Measurements from ENCODE around the gene PDCD6IP. TPM values are rescaled to one million over a fixed set of nuclear protein-coding genes. Genes with fewer than 3 reads are reported as not detected.

The PDCD6IP gene
- total RNA-seq, 2 donors from 2014 or later: 51.0 to 62.1 TPM

- DNase-seq (ENCODE audit: low spot score): no peak
- Histone ChIP-seq H3K4me1 (no peaks in the 10 kb centered on the region), H3K36me3 (peaks cover 24% of the 10 kb centered on the region), H3K4me3 (no peak overlapping the region), H3K27me3 (no peaks in the 10 kb centered on the region), H3K27ac (no peak overlapping the region), H3K9me3 (no peaks in the 10 kb centered on the region)
- no peak for TF ChIP-seq CTCF (IDR thresholded peaks at IDR 0.05)
Observed at GRCh38 chr3:33869977-33870376, 71.5 kb downstream of the PDCD6IP start.

GRCh38 chr3:33874815-33875214 lies 76.4 kb downstream of the PDCD6IP start:
- no peaks in the 10 kb centered on the region for H3K36me3 ChIP-seq
- H3K4me1 ChIP-seq: no peaks in the 10 kb centered on the region
- H3K9me3 ChIP-seq: no peaks in the 10 kb centered on the region
- no peak overlapping the region for H3K27ac ChIP-seq
- H3K4me3 ChIP-seq: no peak overlapping the region
- no peaks in the 10 kb centered on the region for H3K27me3 ChIP-seq
- DNase-seq (ENCODE audit: low spot score): no peak
- TF ChIP-seq CTCF (IDR thresholded peaks at IDR 0.05): no peak

- Histone ChIP-seq H3K27ac (no peak overlapping the region), H3K27me3 (no peaks in the 10 kb centered on the region), H3K9me3 (no peaks in the 10 kb centered on the region), H3K36me3 (no peaks in the 10 kb centered on the region), H3K4me1 (no peaks in the 10 kb centered on the region), H3K4me3 (no peak overlapping the region)
- TF ChIP-seq CTCF (IDR thresholded peaks at IDR 0.05): no peak
- DNase-seq (ENCODE audit: low spot score): no peak
Observed at GRCh38 chr3:33875680-33876079, 77.2 kb downstream of the PDCD6IP start.

GRCh38 chr3:33877187-33877586 lies 78.8 kb downstream of the PDCD6IP start:
- DNase-seq (ENCODE audit: low spot score): no peak
- H3K9me3 ChIP-seq: no peaks in the 10 kb centered on the region
- no peaks in the 10 kb centered on the region for H3K27me3 ChIP-seq
- H3K36me3 ChIP-seq: no peaks in the 10 kb centered on the region
- H3K4me1 ChIP-seq: no peaks in the 10 kb centered on the region
- no peak for TF ChIP-seq CTCF (IDR thresholded peaks at IDR 0.05)
- H3K27ac ChIP-seq: no peak overlapping the region
- H3K4me3 ChIP-seq: no peak overlapping the region

GRCh38 chr3:33879540-33879939 lies 81.1 kb downstream of the PDCD6IP start:
- Histone ChIP-seq H3K4me3 (no peak overlapping the region), H3K27ac (no peak overlapping the region), H3K9me3 (no peaks in the 10 kb centered on the region), H3K4me1 (peaks cover 0 to 7% of the 10 kb centered on the region in 2 donors), H3K27me3 (no peaks in the 10 kb centered on the region), H3K36me3 (no peaks in the 10 kb centered on the region)
- no peak for DNase-seq (ENCODE audit: low spot score)
- TF ChIP-seq CTCF (IDR thresholded peaks at IDR 0.05): no peak
